Amniotic epithelial cell (primary cell): Measurements from ENCODE around the gene PIGN.
A peak's percentile ranks its signal among the peaks of the same experiment; 100 is the strongest.

ENCODE experiments used
- DNase-seq: peaks from one replicate; pipeline ENCODE4 v3.0.0-alpha.2; 2010; ENCODE audit warnings: low read depth

PIGN gene

DNA sequence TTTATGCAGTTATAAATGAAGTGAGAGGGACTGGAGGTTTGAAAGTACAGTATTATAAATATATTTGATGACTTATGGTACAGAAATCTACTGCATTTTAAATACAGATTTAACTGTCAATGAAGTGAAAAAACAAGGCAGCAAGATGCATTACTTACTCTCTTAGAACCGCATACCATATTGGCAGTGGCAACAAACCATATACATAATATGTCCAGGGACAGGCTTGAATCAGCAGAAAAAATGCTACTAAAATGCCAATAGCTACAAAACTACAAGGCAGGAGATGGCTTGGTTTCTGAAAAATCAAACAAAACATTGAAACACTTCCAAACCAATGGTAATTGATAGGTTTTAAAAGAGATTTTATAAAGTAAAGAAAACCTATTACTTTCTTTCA, 77.2 kb downstream of the PIGN start:
- DNase-seq: no peak

- DNase-seq: no peak
These were observed 79.0 kb downstream of the PIGN start for GRCh38 chr18:62107881-62108280.

DNA sequence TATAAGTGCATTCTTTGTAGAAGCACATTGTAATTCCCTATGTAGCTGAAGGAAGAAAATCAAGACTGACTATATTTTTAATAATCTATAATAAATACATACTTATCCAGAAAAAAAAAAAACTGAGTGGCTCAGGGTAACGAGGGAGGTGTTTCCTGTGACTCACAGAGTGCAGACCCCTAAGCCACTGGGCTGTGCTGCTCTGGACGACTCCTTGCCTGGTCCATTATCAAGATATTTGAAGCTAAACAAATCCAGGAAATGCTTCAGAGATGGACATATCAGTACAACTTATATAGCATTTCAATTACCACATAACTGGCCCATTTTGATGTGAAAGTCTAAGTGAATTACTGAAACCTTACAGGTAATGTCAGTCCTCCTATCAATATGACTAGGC, 80.6 kb downstream of the PIGN start:
- DNase-seq: no peak

DNA sequence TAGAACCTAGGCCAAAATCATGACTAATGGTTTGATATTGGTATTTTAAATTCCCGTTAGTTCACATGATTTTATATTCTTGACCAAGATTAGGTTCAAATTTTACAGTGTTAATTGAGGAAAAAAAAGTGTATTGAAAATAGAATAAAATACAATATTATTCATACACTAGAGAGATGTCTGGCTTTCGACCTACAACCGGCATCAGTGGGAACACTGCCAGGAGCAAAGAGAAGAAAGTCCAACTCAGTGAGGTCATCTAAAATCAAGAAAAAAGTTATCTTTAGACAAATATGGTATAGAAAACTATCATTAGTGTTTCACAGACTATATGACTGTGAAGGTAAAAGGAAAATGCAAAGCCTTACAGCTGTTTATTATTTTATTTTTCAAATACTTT, 81.5 kb downstream of the PIGN start:
- DNase-seq: peak; percentile 24

DNA sequence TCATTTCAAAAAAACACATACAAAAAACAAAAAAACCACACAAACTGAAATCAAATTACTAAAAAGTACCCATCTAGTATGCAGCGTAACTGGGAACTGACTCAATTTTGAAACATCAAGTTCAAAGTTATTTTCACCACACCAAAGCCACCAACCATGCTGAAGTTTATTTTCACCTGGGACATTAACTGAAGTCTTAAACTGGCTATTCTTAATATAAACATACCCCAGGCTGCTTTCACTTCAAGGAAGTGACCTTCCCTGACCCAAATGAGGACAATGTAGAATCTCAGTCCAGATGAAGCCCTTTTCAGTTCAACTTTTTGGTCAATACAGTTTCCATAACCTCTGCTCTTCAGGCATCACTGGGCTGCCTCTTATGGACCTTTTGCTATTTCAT, 84.6 kb downstream of the PIGN start:
- no peak for DNase-seq

DNA sequence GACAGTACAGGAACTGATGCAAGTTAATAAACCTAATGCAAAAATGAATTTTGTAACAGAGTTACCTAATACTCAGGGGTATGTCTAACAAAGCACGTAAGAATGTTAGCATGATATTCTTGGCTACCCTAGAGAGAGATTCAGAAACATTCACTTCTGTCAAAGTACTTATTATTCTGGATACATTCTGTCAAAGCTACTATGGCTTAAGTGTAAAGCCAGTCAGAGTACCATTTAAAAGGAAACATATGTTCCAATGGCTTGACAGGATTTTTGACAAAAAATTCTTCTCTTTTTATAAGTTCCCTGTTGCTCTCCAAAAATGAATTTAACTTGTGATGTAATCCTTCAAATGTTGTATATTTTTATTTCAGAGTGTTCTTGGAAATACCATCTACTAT, 85.5 kb downstream of the PIGN start:
- peak; percentile 17 for DNase-seq

GRCh38 chr18:62098960-62099359, 87.9 kb downstream of the PIGN start:
- no peak for DNase-seq

DNA sequence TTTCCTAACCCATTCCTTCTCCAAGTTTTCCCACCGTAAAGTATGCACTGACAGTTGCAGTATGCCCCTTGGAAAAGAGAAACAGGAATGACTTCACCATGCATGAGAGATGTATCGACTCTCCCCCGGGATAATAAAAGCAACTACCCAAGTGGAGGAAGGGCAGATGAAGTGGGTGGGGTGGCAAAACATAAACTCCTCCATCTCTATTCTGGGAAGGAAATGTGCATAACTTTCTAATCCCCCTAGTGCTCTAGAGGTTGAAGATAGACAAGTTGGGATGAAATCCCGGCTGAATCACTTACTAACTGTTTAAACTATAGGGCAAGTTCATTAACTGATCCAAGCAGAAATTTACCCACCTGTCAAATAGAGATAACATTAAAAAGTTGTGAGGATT, 89.2 kb downstream of the PIGN start:
- no peak for DNase-seq

DNA sequence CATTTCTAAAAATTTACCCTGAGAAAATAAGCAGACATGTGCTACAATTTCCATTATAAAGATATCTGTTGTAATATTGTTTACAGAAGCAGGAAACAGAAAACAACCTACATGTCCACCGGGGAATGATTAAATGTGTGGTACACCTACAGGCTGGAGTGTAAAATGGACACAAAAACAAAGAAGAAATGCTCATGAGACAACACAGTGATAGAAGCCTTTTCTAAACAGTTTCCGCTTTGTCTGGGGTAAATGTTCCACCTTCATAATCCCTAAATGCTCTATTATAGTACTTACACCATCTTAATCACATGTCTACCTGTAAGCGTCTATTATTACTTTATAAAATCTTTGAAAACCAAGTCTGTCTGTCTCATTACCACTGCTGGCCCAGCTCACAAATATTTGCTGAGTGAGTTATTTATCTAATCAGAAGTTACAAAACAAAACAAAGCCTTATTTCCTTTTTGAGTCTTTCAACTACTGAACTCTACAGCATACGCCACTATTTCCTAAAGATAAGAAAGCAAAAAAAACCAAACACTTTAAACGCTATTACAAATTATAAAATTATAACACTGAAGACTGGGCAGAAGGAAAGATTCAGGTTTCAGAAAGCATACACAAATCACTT, 95.3 kb downstream of the PIGN start:
- DNase-seq: peak; percentile 21

DNA sequence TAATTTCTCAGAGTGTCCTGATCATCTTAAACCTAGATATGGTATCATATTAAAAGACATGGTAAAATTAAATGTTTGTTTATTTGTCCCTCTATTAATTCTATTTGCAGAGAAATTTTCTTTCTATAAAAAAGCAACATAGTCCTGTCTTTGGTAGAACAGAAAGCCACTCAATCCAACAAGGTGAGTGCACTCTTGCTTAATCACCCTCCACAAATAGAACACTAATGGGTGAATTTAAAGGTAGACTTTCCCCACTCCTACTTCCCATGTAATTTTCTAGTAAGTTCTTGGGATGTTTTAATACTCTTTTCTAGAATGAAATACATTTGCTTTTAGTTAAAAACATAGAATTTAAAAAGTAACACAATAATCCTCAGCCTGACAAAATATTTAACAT, 97.7 kb downstream of the PIGN start:
- DNase-seq: no peak

DNA sequence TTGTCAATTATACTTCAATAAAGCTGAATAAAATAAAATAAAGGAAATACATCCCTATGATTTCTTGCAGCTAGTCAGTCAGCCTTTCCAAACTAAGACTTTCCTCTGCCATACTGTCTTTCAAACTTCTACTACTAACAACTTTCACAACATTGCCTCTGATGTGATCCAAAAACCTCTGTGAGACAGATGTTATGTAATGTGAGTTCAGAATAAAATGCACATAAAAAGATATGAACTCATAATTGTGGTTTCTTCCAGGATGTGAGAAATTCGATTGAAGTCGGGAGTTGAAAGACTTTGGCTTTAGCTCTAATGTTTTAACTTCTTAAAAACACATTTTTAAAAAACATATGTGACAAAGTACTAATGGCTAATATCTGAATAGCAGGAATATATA, 98.7 kb downstream of the PIGN start:
- peak; percentile 44 for DNase-seq

DNA sequence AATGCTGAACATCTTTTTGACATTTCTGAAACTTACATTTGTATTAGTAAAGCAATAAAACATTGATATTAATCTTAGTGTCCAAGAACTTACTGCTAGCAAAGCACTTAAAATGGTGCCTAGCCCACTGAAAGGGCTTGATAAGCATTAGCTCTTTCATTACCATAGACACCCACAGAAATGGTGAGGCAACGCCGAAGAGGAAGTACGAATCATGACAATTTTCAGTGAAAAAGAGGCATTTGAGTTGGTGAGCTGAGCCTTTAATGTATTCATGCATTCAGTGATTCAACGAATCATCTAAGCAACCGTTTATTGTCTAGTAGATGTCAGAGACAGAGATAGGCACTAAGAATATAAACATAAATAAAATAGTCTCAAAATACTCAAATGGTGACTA, 101.1 kb downstream of the PIGN start:
- DNase-seq: no peak

DNA sequence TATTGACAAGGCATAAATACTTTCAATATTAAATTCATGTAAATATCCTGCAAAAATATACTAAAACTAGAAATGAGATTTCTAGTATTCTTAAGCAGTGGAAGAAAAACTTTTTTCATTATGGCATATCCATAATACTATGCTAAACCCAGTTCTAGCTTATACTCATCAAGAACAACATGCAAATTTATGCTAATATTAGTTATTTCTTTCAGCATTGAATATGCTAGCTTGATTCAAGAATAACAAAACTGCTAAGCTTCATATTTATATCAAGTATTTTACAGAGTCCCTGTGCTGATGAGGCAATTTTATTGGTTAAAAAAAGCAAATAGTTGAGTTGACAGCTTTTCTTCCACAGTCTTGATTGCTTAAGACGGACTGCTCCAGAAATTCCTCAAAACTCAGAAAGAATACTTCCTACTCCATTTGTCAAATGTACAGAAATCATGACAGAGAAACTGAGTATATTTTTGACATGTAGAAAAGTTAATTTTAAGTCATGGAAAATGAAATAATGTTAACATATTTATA, 105.0 kb downstream of the PIGN start:
- DNase-seq: no peak

GRCh38 chr18:62081248-62081647, 105.6 kb downstream of the PIGN start:
- no peak for DNase-seq

- DNase-seq: no peak
These were observed 106.5 kb downstream of the PIGN start for GRCh38 chr18:62080172-62080900.

DNA sequence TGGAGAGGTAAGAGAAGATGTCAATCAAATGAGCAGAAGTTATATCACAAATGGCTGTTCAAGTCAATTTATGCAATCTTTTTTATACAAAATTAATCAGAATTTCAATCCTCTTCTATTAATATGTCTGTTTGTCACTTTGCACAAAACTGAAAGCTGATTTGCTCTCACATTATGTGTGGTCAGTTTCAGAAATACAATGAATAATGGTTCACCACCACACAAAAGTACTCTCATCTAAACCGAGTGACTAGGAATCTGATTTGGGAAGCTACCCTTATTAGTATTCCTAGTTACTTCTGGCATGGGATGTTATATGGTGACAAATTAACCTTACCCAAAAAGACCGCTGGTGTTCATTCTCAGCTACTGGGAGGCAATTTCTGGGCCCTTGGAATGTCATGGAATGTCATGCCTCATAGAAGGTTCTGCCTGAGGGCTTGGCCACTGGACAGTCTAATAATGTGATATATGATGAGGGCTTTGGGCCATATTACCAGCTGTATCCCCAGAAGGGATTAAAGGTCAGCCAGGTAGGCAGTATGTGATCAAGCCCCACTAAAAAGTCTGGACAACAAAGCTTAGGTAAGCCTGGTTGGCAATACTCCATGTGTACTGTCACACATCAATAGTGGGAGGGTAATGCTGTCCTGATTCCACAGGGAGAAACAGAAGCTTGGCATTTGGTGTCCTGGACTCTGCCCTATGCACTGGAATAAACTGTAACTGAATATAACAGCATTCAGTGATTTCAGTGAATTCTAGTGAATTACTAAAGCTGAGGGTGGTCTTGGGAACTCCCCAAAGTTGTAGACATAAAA, 113.2 kb downstream of the PIGN start:
- no peak for DNase-seq

DNA sequence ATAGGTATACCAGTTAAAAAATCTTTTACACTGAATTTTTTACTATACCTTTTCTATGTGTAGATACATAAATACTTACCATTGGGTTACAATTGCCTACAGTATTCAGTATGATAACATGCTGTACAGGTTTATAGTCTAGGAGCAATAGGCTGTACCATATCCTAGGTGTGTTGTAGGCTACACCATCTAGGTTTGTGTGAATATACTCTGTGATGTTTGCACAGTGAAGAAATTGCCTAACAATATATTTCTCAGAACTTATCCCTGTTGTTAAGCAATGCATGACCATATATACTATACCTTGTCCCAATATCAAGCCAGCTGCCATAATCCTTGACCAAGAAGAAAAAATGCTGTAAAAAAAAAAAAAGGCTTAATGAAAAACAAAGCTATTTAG, 114.5 kb downstream of the PIGN start:
- DNase-seq: no peak

- DNase-seq: peak; percentile 75
These were observed 115.8 kb downstream of the PIGN start for GRCh38 chr18:62071071-62071470.

GRCh38 chr18:62070302-62070701, 116.6 kb downstream of the PIGN start:
- DNase-seq: peak; percentile 60

- peak; percentile 80 for DNase-seq
These were observed 117.3 kb downstream of the PIGN start for GRCh38 chr18:62069556-62069955.

DNA sequence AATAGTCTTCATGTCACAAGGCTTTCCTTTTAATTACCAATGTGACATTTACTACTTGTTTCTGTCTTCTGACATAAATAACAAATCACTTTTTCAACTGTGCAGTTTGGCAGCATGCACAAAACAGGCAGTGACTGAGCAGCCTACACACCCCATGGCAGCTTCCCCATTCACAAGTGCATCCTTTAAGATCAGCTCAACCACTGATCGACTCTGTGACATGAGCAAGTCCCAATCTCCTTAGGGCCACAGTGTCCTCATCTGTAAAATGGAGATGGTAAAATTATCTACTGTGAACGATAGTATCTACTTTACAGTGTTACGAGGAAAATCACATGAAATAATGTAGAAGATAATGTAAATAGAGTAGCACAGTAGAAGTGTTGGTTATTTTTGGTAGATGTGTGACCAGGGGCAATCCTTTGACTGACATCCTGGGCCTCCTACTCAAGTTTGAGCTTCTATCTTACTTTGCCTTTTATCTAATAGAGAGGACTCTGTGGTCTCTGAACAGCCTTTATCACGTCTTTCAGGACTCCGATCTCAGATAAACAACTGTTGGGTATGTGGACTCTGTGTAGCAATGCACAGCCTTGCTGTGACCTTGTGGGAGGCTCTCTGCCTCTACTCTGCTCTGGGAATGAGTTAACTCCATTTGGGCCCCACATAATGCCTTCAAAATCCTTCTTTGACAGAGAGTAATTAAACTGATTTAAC, 120.6 kb downstream of the PIGN start:
- peak; percentile 74 for DNase-seq

DNA sequence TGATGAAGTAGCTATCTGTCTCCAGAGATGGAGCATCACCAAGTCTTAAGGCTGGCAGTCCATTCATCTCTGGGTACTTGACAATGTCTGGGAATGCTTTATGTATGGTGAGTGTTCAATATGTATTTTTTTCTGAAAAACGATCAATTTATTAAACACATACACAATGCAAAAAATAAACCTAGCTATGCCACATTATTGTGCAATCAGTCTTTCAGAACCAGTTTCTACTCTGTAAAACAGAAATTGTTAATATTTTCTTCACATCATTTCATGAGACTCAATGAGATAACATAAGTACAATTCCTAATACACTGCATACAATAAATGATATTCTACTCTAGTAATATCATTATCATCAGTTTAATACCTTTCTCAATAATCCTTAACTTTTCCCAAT, 122.5 kb downstream of the PIGN start:
- DNase-seq: no peak
